Esophagus muscularis mucosa (tissue), 3 donors: ENCODE measurements around the gene GJB2.

Source experiments
- POLR2A ChIP-seq: fragments of 450-650 bp; IDR thresholded peaks from one replicate; pipeline ENCODE4 v1.6.1; 2017; ENCODE audit warnings: antibody characterized with exemption, moderate library complexity, mild to moderate bottlenecking, low read depth
- POLR2AphosphoS5 ChIP-seq, 2 donors: sonication (generic); formaldehyde crosslinking; IDR thresholded peaks; one replicate each; pipeline ENCODE4 v1.6.1; 2017; ENCODE audit warnings: antibody characterized with exemption in 2 of 2
- TF ChIP-seq, protein P1 (sequence below), 3 experiments: fragments of 200-600 bp in 2 of 3; fragments of 450-650 bp in 1 of 3; sonication (generic) in 2 of 3; IDR thresholded peaks; one replicate each; pipeline ENCODE4 v1.5.1; 2017 to 2019; ENCODE audit warnings: antibody characterized with exemption in 3 of 3, mild to moderate bottlenecking in 2 of 3, moderate library complexity in 1 of 3

DNA sequence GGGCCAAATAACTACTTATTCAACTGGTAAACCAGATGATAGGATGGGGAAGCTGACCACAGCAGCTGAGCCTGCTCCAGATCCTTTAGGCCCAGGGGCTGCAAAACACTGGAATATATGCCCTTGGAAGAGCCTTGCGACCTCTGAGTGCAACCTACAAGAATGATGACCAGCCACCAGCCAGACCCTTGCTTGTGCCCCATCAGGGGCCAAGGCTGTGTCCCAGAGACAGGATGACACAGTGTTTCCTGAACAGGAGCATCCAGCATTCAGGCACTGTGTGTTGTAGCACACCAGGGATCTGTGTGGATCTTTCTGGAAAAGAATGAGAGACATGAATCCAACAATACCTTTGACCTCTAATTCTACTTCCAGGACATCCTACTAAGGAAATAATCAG is 46.4 kb downstream of the GJB2 start:
- TF ChIP-seq POLR2A (no peak), POLR2AphosphoS5 (IDR thresholded peaks at IDR 0.05) (no peak)
- TF ChIP-seq, protein P1, sequence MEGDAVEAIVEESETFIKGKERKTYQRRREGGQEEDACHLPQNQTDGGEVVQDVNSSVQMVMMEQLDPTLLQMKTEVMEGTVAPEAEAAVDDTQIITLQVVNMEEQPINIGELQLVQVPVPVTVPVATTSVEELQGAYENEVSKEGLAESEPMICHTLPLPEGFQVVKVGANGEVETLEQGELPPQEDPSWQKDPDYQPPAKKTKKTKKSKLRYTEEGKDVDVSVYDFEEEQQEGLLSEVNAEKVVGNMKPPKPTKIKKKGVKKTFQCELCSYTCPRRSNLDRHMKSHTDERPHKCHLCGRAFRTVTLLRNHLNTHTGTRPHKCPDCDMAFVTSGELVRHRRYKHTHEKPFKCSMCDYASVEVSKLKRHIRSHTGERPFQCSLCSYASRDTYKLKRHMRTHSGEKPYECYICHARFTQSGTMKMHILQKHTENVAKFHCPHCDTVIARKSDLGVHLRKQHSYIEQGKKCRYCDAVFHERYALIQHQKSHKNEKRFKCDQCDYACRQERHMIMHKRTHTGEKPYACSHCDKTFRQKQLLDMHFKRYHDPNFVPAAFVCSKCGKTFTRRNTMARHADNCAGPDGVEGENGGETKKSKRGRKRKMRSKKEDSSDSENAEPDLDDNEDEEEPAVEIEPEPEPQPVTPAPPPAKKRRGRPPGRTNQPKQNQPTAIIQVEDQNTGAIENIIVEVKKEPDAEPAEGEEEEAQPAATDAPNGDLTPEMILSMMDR (IDR thresholded peaks at IDR 0.05) = no peak
